RWPE2 (cell line): Measurements from ENCODE around the gene CD52.
A peak's percentile ranks its signal among the peaks of the same experiment; 100 is the strongest.
"Not testable (repeated sequence)": the region's sequence is repeated elsewhere in the genome, so short reads cannot be mapped to it uniquely, and the experiment has no call there.

Experiments used
- ATAC-seq: fragments of 200-7000 bp; cut with Tn5 transposase; 3 replicates; pipeline ENCODE4 v1.9.1; 2021; ENCODE audit warnings: low read depth
- DNase-seq: peaks from one replicate; pipeline ENCODE4 v3.0.0-alpha.2; 2020; ENCODE audit warnings: low spot score
- H3K27ac ChIP-seq: fragments of 450-650 bp; 2 replicates; pipeline ENCODE4 v1.5.1; 2017; ENCODE audit warnings: mild to moderate bottlenecking; ENCODE audit not compliant: poor library complexity, severe bottlenecking
- H3K27me3 ChIP-seq: fragments of 250-450 bp; sonication (Bioruptor Pico); 2 replicates; pipeline ENCODE4 v1.5.1; 2021; ENCODE audit warnings: mild to moderate bottlenecking, moderate library complexity; ENCODE audit not compliant: insufficient read depth, poor library complexity, severe bottlenecking
- H3K36me3 ChIP-seq: fragments of 250-450 bp; sonication (Bioruptor Pico); 2 replicates; pipeline ENCODE4 v1.5.1; 2020; ENCODE audit warnings: low read depth, mild to moderate bottlenecking, moderate library complexity
- H3K4me1 ChIP-seq: fragments of 250-450 bp; sonication (Bioruptor Pico); 2 replicates; pipeline ENCODE4 v1.5.1; 2021; ENCODE audit warnings: mild to moderate bottlenecking, moderate library complexity; ENCODE audit not compliant: insufficient read depth, poor library complexity, severe bottlenecking
- H3K4me3 ChIP-seq: fragments of 250-450 bp; sonication (Bioruptor Pico); 2 replicates; pipeline ENCODE4 v1.5.1; 2021; ENCODE audit warnings: mild to moderate bottlenecking, moderate library complexity; ENCODE audit not compliant: severe bottlenecking
- H3K9me3 ChIP-seq: fragments of 250-450 bp; sonication (Bioruptor Pico); 2 replicates; pipeline ENCODE4 v1.5.1; 2021; ENCODE audit warnings: mild to moderate bottlenecking, moderate library complexity; ENCODE audit not compliant: severe bottlenecking
- CTCF ChIP-seq: fragments of 450-650 bp; IDR thresholded peaks from one replicate; pipeline ENCODE4 v1.5.1; 2017; ENCODE audit warnings: mild to moderate bottlenecking, moderate library complexity; ENCODE audit not compliant: poor library complexity, severe bottlenecking

CD52 gene

GRCh38 chr1:26307363-26307781, 10.4 kb upstream of the CD52 start:
- Histone ChIP-seq H3K9me3 (no peaks in the 10 kb centered on the region), H3K27ac (peak overlapping the region; percentile 51), H3K27me3 (no peaks in the 10 kb centered on the region), H3K4me1 (peaks cover 9% of the 10 kb centered on the region), H3K36me3 (no peaks in the 10 kb centered on the region), H3K4me3 (no peak overlapping the region)
- ATAC-seq (no peak), DNase-seq (no peak)
- no peak for TF ChIP-seq CTCF

- not testable (repeated sequence) for DNase-seq, H3K4me3 ChIP-seq, H3K27ac ChIP-seq, H3K4me1 ChIP-seq, H3K9me3 ChIP-seq, H3K27me3 ChIP-seq, H3K36me3 ChIP-seq, ATAC-seq
These were observed 9.5 kb upstream of the CD52 start for GRCh38 chr1:26307966-26308899.

- H3K27me3 ChIP-seq = no peaks in the 10 kb centered on the region
- H3K4me3 ChIP-seq = no peak overlapping the region
- ATAC-seq (no peak), DNase-seq (no peak)
- no peaks in the 10 kb centered on the region for H3K4me1 ChIP-seq
- H3K27ac ChIP-seq = no peak overlapping the region
- H3K9me3 ChIP-seq = no peaks in the 10 kb centered on the region
- TF ChIP-seq CTCF = no peak
- no peaks in the 10 kb centered on the region for H3K36me3 ChIP-seq
These were observed 3.3 kb upstream of the CD52 start for GRCh38 chr1:26314501-26314900.

- no peak for DNase-seq
- H3K4me1 ChIP-seq = no peaks in the 10 kb centered on the region
- no peaks in the 10 kb centered on the region for H3K9me3 ChIP-seq
- peaks cover under 1% of the 10 kb centered on the region; the same call in 1 of the 2 replicates for H3K36me3 ChIP-seq
- TF ChIP-seq CTCF = no peak
- H3K4me3 ChIP-seq = no peak overlapping the region
- H3K27ac ChIP-seq = no peak overlapping the region
- no peaks in the 10 kb centered on the region for H3K27me3 ChIP-seq
- ATAC-seq = no peak
These were observed 1.6 kb upstream of the CD52 start for GRCh38 chr1:26315874-26316850.

GRCh38 chr1:26317146-26317545, 612 bp upstream of the CD52 start:
- H3K4me1 ChIP-seq = no peaks in the 10 kb centered on the region
- no peak overlapping the region for H3K27ac ChIP-seq
- DNase-seq (no peak), ATAC-seq (no peak)
- no peaks in the 10 kb centered on the region for H3K27me3 ChIP-seq
- no peak overlapping the region for H3K4me3 ChIP-seq
- TF ChIP-seq CTCF = no peak
- no peaks in the 10 kb centered on the region for H3K9me3 ChIP-seq
- peaks cover 10% of the 10 kb centered on the region for H3K36me3 ChIP-seq
